Stimulated activated CD8-positive, alpha-beta memory T cell treated with anti-CD3 and anti-CD28 coated beads, Interleukin-12 subunit alpha, Interleukin-12 subunit beta, amount 100 ng/mL, for 4 hours (primary cell): ENCODE results near the gene DZANK1.
A peak's percentile ranks its signal among the peaks of the same experiment; 100 is the strongest.
"Not testable (repeated sequence)": the region's sequence is repeated elsewhere in the genome, so short reads cannot be mapped to it uniquely, and the experiment has no call there.

ENCODE experiments used
- DNase-seq: peaks from one replicate; pipeline ENCODE4 v3.0.0-alpha.2; 2020; ENCODE audit warnings: low read depth

Gene DZANK1

GRCh38 chr20:18466894-18467730, at the start of gene DZANK1, which contains the start of gene POLR3F:
Gene DZANK1 (minus strand): TSS chr20:18467030. CDS start chr20:18465358, 1,672 bp downstream.
Gene POLR3F (plus strand): TSS chr20:18467390. CDS start chr20:18467507, 117 bp downstream.
- peak; percentile 86 for DNase-seq

DNA sequence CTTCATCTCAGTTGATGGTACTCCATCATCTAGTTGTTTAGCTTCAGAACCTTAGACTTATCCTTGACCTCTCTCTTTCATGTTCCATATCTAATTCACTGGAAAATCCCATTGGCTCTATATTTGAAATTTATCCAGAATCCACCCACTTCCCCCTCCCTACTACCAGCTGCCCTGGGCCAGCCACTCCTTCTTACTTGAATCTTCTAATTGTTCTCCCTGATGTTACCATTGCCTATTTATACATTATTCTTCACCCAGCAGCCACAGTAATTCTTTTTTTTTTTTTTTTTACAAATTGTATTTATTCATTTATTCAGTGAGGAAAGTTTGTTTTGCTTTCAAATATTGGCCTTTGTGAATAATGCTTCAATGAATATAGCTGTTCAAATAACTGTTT, 49.1 kb upstream of the DZANK1 start:
- DNase-seq, result no peak

DNA sequence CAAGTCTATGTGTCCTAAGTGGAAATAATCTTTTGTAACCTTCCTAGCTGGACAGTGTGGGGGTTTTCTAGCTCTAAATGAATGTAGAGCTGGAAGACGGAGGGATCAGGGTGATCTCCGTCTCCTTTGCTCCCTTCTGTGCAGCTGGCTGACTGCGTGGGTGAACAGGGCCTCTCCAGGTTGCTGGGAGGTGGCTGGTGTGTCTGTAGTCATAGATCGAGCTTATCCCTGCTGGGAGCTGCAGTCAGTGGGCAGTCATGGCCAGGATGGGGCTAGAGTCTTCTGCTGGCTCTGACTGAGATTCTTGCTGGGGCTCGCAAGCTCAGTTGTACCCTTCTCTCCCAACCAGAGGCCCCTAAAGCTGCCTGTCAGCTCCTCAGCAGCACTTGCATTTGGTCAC, 47.3 kb upstream of the DZANK1 start:
- no peak for DNase-seq

DNA sequence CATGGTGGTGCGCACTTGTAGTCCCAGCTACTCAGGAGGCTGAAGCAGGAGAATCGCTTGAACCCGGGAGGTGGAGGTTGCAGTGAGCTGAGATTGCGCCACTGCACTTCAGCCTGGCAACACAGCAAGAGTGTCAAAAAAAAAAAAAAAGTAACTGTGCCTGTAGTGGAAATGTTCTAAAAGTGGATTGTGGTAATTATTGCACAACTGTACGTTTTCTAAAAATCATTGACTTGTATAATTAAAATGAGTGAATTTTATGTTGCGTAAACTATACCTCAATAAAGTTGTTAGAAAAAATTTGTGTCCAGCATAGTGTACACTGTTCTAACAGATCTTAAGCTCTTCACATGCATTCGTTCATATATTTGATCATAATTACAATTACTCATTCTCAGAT, 46.4 kb upstream of the DZANK1 start:
- DNase-seq, result no peak

GRCh38 chr20:18511571-18511970, 44.7 kb upstream of the DZANK1 start:
- DNase-seq, result no peak

DNA sequence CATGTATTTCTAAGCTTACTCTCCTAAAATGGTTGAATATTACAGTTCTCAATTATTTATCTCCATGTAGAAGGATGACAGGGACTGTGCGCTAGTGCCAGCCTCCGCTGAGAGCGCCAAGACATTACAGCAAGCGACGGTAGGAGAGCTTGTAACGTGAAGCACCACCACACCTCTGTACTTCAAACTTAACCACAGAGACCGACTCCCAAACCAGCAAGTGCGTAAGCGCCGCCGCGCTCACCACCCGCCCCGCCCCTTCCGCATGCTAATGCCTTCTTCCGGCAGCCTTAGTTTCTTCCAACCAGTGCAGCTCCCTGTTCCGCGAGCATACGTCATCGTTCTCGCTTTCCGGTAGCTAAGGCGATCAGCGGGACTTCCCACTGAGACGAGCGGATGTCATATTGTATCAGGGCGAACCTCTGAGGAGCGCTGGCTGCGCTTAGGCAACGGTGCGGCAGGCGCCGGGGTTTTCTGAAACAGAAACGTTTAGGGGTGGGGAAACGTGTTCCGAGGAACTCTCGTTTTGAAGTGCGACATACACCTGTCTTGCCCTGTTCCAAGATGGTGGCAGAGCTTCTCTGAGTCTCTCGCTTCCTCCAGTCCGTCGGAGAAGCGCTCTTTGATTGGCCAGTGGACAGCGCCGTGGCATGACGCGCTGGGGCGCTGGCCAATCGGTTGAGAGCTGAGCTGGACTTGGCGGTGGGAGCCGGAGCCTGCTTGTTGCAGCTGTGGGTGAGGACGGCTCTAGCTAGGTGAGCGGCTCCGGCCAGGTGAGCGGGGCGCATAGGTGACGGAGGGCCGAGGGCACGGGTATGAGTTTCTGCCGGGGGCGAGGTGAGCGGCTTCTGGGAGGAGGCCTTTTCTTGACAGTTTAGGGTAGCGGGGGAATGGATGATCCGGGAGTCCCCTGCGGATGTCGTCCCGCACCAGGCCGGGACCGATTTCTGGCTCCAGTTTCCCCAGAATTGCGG, 40.7 kb upstream of the DZANK1 start, which contains the start of gene SEC23B:
Gene SEC23B (plus strand): TSS at position 723 of the 974 bp plus-strand sequence. CDS start 2,896 bp downstream, outside the sequence.
- peak; percentile 96 for DNase-seq

GRCh38 chr20:18506744-18507143, 39.9 kb upstream of the DZANK1 start:
- no peak for DNase-seq

GRCh38 chr20:18504479-18505060, 37.7 kb upstream of the DZANK1 start:
- DNase-seq, result no peak

DNA sequence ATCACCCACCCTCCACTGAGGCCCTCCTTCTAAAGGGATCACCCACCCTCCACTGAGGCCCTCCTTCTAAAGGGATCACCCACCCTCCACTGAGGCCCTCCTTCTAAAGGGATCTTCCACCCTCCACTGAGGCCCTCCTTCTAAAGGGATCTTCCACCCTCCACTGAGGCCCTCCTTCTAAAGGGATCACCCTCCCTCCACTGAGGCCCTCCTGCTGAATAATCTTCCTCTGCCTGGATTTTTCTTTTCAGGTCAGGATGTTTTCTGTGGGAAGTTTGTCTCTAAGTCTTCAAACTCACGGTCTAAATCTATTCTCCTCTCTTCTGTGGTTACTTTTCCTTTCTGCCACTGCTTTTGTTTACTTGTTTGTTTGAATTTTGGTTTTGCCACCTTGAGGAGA, 34.8 kb upstream of the DZANK1 start:
- DNase-seq, result not testable (repeated sequence)

GRCh38 chr20:18497603-18498002, 30.8 kb upstream of the DZANK1 start:
- no peak for DNase-seq

- peak; percentile 54 for DNase-seq
These were observed 30.1 kb upstream of the DZANK1 start, which contains the start of gene RBBP9 for GRCh38 chr20:18496740-18497592. Gene RBBP9 (minus strand): TSS chr20:18497225. CDS start chr20:18497167, 58 bp downstream.

DNA sequence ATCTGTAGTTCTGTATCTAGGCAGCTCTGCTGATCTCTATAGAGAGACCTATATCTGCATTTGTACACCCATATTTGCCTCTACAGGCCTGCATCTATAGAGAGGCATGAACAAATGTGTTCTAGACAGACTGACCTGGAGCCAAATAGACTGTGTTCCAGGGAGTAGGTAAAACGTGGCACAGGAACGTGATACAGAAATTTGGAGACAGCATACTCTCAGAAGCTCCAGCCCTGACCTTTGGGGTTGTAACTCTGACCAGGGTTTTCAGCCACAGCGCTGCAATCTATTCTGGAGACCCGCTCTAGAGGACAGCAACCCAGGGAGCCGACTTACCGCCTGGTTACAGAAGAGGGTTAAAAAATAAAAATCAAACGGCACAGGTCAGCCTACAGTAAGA, 29.2 kb upstream of the DZANK1 start:
- no peak for DNase-seq

- DNase-seq, result no peak
These were observed 21.5 kb upstream of the DZANK1 start for GRCh38 chr20:18488301-18488700.

- DNase-seq, result no peak
These were observed 14.8 kb upstream of the DZANK1 start for GRCh38 chr20:18481596-18481995.

DNA sequence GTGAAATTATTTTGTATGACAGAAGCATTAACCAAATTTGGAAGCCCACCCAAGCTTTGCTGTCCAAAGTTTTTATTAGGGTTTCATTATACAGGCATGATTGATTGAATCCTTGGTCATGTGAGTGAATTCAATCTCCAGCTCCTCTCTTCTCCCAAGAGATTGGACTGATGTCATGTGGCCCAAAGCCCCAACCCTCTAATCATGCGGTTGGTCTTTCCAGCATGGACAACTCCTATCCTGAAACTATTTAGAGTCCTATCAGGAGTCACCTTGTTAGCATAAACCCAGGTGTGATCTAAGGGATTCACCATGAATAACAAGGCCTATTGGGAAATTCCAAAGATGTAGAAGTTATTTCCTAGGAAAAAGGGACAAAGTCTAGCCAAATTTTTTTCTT, 11.0 kb upstream of the DZANK1 start:
- DNase-seq, result no peak

- no peak for DNase-seq
These were observed 10.4 kb upstream of the DZANK1 start for GRCh38 chr20:18477218-18477617.

DNA sequence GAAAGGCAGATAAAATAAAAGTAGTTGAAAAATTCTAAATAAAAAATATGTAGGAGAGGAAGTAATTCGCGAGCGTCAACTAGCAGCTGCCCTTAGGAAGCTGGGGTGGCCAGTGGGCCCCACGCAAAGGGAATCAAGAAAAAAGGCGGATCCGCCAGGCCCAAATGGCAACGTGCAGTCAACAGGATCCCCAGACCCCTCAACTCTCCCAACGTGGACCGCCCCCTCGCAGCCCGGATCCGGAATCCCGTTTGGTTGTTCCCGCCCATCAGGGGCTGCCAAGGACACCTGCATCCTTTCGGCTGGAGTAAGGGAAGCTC, 296 bp downstream of the DZANK1 start:
- no peak for DNase-seq

- DNase-seq, result no peak
These were observed 1.2 kb downstream of the DZANK1 start for GRCh38 chr20:18465536-18466200.

DNA sequence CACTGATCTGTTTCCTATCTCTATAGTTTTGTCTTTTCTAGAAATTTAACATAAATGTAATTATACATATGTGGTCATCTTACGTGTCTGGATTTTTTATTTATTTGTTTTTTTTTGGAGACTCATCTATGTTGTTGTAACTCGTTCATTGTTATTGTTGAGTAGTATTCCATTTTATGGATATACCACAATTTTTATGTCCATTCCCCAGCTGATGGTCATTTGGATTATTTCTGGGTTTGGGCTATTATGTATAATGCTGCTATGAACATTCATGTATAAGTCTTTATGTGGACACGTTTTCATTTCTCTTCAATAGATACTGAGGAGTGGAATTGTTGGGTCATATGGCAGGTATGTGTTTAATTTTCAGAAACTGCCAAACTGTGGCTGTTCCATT, 10.2 kb downstream of the DZANK1 start:
- no peak for DNase-seq

DNA sequence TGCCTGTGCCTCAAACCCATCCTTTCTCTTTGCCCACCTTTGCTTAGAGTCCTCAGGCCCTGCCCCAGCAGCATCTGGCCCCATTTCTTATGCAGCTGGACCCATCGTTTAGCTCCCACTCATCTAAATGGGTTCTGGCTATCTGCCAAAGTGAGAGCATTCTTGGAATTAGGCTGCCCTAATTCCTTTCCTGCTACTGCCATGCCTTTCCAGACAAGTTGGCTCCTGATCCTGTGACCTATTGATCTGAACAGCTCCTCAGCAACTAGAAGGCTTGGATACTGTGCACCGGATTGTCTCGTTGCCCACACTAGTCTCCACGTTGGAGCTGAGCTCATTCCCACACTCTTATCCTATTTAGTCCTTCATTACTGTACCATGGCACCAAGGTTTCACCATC, 22.9 kb downstream of the DZANK1 start:
- DNase-seq, result no peak

DNA sequence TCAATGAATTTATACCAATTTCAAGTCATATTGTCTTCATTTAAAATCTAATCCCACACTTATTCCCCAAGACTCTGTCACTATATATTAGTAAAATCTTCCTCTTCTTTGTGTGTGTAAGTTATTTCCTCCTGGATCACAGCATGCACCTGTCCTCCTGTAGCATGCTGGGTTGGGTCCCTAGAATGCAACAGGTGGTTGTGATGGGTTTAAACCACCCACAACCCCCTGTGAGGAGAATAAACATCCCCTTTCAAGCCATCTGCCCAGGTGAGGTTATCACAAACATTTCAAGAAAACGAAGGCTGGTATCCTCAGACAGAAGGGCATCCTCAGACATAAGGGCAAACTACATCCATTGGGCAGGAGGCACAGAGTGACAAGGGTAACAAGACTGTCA, 26.4 kb downstream of the DZANK1 start:
- DNase-seq, result no peak
